ENCODE measurements around the gene ULK2. TPM values are rescaled to one million over a fixed set of nuclear protein-coding genes. Genes with fewer than 3 reads are reported as not detected.

The ULK2 gene
- total RNA-seq, 1 experiment from 2014 or later: 5.1 TPM

DNA sequence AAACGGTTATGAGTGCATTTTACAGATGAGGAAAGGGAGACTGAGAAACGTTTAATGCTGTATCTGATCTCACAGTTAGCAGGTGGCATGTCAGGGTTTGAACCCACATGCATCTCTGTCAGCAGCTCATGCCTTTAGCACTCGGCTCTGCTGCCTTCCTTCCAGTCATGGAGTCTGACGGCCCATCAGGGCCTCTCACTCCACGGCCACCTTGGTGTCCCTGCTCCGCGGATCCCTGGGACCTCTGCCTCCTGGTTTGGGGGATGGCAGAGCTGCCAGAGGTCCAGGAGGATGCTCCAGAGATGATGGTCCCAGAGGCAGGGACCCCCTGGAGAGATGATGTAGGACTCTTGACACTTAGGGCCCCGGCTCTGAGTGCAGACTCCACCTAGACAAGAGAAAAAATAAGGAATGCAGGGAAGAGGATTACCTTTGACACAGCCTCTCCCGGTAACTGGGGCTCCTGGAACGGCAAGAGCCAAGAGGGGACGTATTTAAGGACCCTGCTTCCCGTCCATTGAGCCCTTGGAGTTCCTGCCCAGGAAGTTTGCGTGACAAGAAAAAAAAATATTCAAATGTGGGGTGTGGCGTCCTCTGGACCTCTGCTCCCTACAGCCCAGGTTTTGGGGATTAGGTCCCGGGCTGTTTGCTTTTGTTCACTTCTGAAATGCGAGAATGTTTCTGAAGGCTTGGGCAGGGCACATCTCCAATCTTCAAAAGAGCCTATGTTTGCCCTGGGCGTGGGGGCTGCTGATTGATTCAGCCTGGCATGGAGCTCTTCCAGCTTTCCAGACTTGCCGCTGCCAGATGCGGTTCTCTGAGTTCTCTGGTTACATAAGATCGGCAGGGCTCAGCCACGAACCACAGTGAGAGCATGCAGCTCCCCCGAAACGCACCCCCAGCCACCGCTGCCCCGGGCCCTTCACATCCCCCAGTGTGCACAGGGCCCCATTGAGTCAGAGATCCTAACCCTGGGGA, 119.6 kb downstream of the ULK2 start, which contains the start of gene ALDH3A1 (continued):
- no peak for TF ChIP-seq ZNF138 (CRISPR knock-in tag; conservative IDR thresholded peaks at IDR 0.05)
- TF ChIP-seq, protein P1, sequence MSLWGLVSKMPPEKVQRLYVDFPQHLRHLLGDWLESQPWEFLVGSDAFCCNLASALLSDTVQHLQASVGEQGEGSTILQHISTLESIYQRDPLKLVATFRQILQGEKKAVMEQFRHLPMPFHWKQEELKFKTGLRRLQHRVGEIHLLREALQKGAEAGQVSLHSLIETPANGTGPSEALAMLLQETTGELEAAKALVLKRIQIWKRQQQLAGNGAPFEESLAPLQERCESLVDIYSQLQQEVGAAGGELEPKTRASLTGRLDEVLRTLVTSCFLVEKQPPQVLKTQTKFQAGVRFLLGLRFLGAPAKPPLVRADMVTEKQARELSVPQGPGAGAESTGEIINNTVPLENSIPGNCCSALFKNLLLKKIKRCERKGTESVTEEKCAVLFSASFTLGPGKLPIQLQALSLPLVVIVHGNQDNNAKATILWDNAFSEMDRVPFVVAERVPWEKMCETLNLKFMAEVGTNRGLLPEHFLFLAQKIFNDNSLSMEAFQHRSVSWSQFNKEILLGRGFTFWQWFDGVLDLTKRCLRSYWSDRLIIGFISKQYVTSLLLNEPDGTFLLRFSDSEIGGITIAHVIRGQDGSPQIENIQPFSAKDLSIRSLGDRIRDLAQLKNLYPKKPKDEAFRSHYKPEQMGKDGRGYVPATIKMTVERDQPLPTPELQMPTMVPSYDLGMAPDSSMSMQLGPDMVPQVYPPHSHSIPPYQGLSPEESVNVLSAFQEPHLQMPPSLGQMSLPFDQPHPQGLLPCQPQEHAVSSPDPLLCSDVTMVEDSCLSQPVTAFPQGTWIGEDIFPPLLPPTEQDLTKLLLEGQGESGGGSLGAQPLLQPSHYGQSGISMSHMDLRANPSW (CRISPR knock-in tag; conservative IDR thresholded peaks at IDR 0.05; ENCODE audit: low read depth): no peak

GRCh38 chr17:19747159-19747719, 120.5 kb downstream of the ULK2 start:
- DNase-seq (ENCODE audit: low spot score): no peak

More at GRCh38 chr17:19747159-19747719, 120.5 kb downstream of the ULK2 start:
- H3K9me3 Mint-ChIP-seq: no peaks in the 10 kb centered on the region
- H3K27ac Mint-ChIP-seq: no peak overlapping the region
- POLR2A ChIA-PET: no interaction called here
- no peak for ATAC-seq
- no peaks in the 10 kb centered on the region for H3K36me3 Mint-ChIP-seq
- peaks cover 22% of the 10 kb centered on the region for H3K4me1 Mint-ChIP-seq
- peaks cover 13% of the 10 kb centered on the region; the same call in 1 of the 2 replicates for H3K27me3 Mint-ChIP-seq (ENCODE audit: low read depth)
- TF ChIP-seq PRRX2 (CRISPR knock-in tag; IDR thresholded peaks at IDR 0.05) (no peak), NFATC4 (CRISPR knock-in tag; IDR thresholded peaks at IDR 0.05) (no peak), CREM (CRISPR knock-in tag; IDR thresholded peaks at IDR 0.05) (no peak), SOX15 (CRISPR knock-in tag; IDR thresholded peaks at IDR 0.05) (no peak), EMX1 (CRISPR knock-in tag; IDR thresholded peaks at IDR 0.05) (no peak), ZNF423 (CRISPR knock-in tag; IDR thresholded peaks at IDR 0.05) (no peak), TEAD1 (CRISPR knock-in tag; IDR thresholded peaks at IDR 0.05) (no peak), MXD4 (CRISPR knock-in tag; IDR thresholded peaks at IDR 0.05; ENCODE audit: borderline replicate concordance) (no peak), FOXK1 (CRISPR knock-in tag; IDR thresholded peaks at IDR 0.05) (no peak), ATF1 (CRISPR knock-in tag; IDR thresholded peaks at IDR 0.05) (no peak), CDX4 (CRISPR knock-in tag; IDR thresholded peaks at IDR 0.05; ENCODE audit: borderline replicate concordance) (no peak), MLX (CRISPR knock-in tag; IDR thresholded peaks at IDR 0.05) (no peak), KAT7 (CRISPR knock-in tag; IDR thresholded peaks at IDR 0.05; ENCODE audit: borderline replicate concordance) (no peak), HMGA2 (CRISPR knock-in tag; IDR thresholded peaks at IDR 0.05) (no peak)
- TF ChIP-seq, protein P2, sequence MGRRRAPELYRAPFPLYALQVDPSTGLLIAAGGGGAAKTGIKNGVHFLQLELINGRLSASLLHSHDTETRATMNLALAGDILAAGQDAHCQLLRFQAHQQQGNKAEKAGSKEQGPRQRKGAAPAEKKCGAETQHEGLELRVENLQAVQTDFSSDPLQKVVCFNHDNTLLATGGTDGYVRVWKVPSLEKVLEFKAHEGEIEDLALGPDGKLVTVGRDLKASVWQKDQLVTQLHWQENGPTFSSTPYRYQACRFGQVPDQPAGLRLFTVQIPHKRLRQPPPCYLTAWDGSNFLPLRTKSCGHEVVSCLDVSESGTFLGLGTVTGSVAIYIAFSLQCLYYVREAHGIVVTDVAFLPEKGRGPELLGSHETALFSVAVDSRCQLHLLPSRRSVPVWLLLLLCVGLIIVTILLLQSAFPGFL (CRISPR knock-in tag; IDR thresholded peaks at IDR 0.05; ENCODE audit: borderline replicate concordance): no peak
- TF ChIP-seq, protein P1 (CRISPR knock-in tag; conservative IDR thresholded peaks at IDR 0.05; ENCODE audit: low read depth): no peak
- TF ChIP-seq, protein P3, sequence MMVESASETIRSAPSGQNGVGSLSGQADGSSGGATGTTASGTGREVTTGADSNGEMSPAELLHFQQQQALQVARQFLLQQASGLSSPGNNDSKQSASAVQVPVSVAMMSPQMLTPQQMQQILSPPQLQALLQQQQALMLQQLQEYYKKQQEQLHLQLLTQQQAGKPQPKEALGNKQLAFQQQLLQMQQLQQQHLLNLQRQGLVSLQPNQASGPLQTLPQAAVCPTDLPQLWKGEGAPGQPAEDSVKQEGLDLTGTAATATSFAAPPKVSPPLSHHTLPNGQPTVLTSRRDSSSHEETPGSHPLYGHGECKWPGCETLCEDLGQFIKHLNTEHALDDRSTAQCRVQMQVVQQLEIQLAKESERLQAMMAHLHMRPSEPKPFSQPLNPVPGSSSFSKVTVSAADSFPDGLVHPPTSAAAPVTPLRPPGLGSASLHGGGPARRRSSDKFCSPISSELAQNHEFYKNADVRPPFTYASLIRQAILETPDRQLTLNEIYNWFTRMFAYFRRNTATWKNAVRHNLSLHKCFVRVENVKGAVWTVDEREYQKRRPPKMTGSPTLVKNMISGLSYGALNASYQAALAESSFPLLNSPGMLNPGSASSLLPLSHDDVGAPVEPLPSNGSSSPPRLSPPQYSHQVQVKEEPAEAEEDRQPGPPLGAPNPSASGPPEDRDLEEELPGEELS (CRISPR knock-in tag; IDR thresholded peaks at IDR 0.05): no peak
- CTCF ChIA-PET: interaction anchor here (0.8 to 1.1 kb wide), 2 partner anchors 15 to 384 kb away, joined by 3 to 6 read pairs; no protein-coding TSS in a partner anchor
- H3K4me3 Mint-ChIP-seq: no peak overlapping the region
